GM12874 (cell line): ENCODE measurements around the gene ALDH18A1.

Experiments
- TF ChIP-seq, protein P1 (sequence below): IDR thresholded peaks from 2 replicates; pipeline ENCODE4 v1.5.1; 2011; ENCODE audit warnings: low read depth, mild to moderate bottlenecking, control low read depth, low read length, moderate library complexity; ENCODE audit not compliant: insufficient read depth

The ALDH18A1 gene

DNA sequence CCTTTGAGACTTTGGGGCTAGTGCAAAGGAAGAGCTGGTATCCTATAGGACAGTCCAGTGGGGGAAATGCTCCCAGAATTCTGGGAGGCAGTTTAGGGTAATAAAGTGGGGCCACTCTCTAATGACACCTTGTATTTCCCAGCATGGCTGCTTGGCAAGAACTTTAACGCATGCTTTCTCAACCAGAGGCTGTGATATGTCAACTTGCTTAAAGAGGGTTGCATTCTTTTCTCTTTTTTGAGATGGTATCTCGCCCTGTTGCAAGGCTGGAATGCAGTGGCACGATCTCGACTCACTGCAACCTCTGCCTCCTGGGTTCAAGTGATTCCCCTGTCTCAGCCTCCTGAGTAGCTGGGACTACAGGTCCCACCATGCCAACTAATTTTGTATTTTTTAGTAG, 38.4 kb downstream of the ALDH18A1 start:
- TF ChIP-seq, protein P1, sequence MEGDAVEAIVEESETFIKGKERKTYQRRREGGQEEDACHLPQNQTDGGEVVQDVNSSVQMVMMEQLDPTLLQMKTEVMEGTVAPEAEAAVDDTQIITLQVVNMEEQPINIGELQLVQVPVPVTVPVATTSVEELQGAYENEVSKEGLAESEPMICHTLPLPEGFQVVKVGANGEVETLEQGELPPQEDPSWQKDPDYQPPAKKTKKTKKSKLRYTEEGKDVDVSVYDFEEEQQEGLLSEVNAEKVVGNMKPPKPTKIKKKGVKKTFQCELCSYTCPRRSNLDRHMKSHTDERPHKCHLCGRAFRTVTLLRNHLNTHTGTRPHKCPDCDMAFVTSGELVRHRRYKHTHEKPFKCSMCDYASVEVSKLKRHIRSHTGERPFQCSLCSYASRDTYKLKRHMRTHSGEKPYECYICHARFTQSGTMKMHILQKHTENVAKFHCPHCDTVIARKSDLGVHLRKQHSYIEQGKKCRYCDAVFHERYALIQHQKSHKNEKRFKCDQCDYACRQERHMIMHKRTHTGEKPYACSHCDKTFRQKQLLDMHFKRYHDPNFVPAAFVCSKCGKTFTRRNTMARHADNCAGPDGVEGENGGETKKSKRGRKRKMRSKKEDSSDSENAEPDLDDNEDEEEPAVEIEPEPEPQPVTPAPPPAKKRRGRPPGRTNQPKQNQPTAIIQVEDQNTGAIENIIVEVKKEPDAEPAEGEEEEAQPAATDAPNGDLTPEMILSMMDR: no peak

DNA sequence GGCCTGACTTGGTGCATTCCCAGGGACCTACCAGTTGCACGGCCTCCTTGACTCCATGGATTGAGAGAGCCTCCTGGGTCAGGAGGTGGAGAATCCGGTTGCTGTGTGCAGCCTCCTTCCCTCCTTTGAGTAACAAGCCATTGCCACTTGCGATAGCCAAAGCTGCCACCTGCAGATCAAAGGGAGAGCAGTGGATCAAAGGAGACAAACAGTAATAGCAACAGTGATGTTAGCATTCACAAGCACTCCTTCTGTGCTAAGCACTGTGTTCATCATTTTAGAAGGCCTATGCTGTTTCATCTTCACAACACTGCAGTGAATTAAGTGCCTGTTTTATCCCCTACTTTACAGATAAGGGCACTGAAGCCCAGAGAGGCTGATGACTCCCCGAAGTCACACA, 40.1 kb downstream of the ALDH18A1 start:
- TF ChIP-seq, protein P1: no peak

DNA sequence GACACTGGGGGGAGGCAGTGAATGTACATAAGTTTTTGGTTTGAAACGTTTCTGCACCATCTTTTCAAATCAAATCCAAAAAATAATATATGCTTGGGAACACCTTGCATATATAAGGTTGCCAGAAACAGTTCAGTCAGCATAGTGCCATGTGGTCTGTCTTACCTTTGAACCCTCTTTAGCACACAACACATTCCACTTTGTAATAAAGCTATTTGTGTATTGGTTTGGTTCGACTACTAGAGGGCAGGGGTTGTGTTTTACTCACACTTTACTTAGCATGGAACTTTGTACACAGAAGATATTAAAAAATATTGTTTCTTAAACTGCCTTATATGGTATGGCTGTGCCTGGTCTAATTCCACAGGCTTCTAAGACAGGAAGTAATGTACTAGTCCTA, 43.2 kb downstream of the ALDH18A1 start:
- TF ChIP-seq, protein P1: no peak

DNA sequence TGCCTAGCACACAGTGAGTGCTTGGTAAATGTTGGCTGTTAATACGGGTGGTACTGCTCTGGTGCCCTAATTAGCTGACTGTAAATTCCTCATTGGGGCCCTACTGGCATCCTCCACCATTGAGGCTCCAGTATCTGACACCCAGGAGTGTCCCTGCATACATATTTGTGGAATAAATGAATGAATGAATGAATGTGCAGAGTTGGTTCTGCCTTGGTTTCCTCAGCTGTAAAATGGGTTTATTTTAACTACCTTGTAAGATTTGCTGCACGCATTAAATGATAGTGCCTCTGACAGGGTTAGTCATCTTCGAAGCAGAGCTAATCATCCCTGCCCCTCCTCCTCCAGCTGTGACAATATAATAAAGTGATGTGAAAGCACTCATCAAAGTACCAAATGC, 45.8 kb downstream of the ALDH18A1 start:
- TF ChIP-seq, protein P1: no peak

DNA sequence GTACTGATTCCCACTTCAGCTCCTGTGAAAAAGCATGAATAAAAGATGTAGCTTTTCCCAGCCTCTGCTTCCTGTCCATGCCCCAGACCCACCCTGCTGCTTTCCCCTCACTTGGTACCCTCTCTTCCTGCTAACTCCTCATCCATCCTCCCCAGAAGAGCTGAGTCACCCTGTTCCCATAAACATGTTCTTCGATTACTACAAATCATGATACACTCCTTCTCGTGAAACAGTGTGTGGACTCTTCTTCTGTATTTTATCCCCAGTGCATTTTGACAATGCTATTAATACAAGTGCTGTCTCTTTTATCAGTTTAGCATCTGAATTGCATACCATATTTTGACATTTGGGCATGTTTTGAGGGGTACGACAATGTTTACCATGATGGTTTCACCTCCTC, 49.6 kb downstream of the ALDH18A1 start:
- TF ChIP-seq, protein P1: no peak

DNA sequence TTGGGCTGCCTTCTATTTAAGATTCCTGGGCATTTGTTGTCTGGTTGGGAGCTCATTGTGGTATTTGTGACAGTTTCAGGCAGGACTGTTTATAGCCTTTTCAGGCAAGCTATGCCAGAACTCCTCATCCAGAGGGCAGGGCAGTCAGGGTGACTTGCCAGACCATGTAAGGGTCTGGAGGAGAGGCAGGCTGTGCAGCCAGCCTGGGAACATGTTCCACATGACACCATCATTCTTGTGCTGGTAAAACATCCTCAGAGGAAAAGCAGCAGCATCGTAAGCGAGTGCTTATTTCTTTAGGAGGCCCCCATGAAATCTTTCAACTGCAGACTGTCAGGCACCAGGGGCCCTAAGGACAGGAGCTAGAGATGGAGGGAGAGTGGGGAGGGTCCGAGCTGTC, 51.3 kb downstream of the ALDH18A1 start:
- TF ChIP-seq, protein P1: no peak

DNA sequence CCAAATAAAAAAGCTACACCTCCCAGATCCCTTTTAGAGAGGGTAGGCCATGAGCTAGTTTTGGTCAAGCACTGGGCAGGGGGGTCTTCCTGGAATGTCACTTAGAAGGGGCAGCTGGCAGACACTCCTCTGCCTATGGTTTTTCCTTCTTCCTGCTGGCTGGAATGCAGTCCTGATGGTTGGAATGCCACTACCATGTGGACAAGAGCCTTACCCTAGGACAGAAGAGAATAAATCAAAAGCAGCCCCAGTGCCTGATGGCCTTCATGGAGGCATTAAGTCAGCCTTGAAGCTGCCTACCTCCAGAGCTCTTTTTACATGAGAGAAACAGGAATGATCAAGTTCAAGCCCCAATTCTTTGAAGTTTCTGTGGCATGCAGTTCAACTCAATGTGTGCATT, 51.9 kb downstream of the ALDH18A1 start:
- TF ChIP-seq, protein P1: no peak

DNA sequence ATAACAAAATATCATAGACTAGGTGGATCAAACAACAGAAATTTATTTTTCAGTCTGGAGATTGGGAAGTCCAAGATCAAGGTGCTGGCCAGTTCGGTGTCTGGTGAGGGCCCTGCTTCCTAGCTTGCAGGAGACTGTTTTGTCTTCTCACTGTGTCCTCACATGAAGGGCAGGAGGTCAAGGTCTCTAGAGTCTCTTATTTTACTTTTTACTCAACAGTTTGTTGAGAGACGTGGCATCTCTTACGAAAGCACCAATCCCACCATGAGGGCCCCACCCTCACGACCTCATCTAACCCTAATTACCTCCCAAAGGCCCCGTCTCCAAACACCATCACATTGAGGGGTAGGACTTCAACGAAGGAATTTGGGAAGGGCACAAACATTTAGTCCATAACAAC, 54.1 kb downstream of the ALDH18A1 start:
- TF ChIP-seq, protein P1: no peak
